Hematopoietic multipotent progenitor cell treated with erythropoietin and hydrocortisone succinate and interleukin-3 and kit ligand, for 8 days (in vitro differentiated cells): Measurements from ENCODE around the gene CSNK1G1.
"Not testable (repeated sequence)": the region's sequence is repeated elsewhere in the genome, so short reads cannot be mapped to it uniquely, and the experiment has no call there.

ENCODE experiments used
- DNase-seq: peaks from one replicate; pipeline ENCODE4 v3.0.0-alpha.2; 2015

Gene CSNK1G1

GRCh38 chr15:64236156-64236894 lies 119.6 kb downstream of the CSNK1G1 start:
- DNase-seq, result no peak

DNA sequence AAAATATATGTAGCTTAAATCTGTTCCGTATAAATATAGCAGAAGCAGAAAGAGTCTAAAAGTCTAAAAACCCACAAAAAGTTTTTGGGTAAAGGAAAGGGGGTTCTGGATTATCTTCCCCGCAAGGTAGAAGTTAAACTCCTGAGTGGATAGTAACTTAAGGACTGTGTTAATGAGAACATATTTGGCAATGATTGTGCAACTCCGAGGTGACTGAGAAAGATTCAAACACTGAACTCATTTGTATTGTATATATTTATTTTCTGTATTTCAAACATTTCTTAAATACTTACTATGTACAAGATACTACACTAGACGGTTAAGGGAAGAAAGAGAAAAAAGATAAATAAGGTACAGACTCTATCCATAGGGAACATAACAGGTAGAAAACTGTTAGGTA lies 120.4 kb downstream of the CSNK1G1 start:
- no peak for DNase-seq

- DNase-seq, result peak; percentile 83
Observed at GRCh38 chr15:64233299-64233698, 122.7 kb downstream of the CSNK1G1 start.

- DNase-seq, result no peak
Observed at GRCh38 chr15:64232400-64232799, 123.6 kb downstream of the CSNK1G1 start.

- DNase-seq, result no peak
Observed at GRCh38 chr15:64229129-64229724, 126.7 kb downstream of the CSNK1G1 start.

DNA sequence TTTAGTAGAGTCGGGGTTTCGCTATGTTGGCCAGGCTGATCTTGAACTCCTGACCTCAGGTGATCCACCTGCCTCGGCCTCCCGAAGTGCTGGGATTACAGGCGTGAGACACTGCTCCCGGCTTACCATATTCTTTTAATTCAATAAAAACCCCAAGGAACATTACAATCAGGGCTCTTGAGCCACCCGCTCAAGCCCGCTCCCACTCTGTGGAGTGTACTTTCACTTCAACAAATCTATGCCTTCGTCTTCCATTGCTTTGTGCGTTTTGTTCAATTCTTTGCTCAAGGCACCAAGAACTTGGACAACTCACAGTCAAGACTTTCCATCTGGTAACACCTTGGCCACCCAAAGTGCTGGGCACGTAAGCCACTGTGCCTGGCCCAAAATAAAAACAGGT lies 130.2 kb downstream of the CSNK1G1 start:
- no peak for DNase-seq

DNA sequence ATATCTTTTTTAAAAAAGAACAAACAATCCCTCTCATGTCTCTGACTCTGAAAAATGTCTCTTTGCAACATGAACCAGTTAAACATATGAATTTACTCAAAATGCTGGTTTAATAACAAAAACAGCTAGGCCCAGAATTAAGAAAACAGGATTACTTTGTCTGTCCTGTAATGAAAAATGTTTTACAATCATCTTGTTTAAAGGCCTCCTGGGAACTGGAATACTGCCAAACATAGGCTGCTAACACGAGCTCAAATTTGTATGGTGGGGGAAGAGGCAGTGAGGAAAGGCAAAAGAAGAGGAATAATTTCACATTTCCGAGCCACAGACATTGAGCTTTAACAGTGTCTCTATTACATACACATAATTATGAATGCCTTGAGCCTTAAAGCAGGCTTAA lies 131.5 kb downstream of the CSNK1G1 start:
- peak; percentile 76 for DNase-seq

DNA sequence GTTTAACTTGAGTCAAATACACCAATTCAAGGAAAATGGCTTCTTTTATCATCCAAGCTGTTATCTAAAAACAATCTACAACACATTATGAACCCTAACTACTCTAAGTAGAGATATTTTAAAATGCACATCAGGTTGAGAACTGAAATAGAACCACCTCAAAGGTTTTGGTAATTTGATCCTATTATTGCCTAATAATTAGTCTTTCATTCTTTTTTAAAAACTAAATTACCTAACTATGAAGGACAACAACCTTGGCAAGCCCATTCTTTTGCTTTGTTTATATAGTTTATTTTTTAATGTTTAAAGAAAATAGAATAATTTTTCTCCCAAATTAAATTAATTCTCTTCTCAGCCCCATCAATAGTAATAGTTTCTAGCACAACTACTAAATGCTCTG lies 132.1 kb downstream of the CSNK1G1 start:
- DNase-seq, result no peak

GRCh38 chr15:64222573-64223366 lies 133.2 kb downstream of the CSNK1G1 start:
- peak; percentile 56 for DNase-seq

GRCh38 chr15:64221911-64222310 lies 134.1 kb downstream of the CSNK1G1 start:
- not testable (repeated sequence) for DNase-seq

GRCh38 chr15:64217429-64217750 lies 138.6 kb downstream of the CSNK1G1 start:
- not testable (repeated sequence) for DNase-seq

DNA sequence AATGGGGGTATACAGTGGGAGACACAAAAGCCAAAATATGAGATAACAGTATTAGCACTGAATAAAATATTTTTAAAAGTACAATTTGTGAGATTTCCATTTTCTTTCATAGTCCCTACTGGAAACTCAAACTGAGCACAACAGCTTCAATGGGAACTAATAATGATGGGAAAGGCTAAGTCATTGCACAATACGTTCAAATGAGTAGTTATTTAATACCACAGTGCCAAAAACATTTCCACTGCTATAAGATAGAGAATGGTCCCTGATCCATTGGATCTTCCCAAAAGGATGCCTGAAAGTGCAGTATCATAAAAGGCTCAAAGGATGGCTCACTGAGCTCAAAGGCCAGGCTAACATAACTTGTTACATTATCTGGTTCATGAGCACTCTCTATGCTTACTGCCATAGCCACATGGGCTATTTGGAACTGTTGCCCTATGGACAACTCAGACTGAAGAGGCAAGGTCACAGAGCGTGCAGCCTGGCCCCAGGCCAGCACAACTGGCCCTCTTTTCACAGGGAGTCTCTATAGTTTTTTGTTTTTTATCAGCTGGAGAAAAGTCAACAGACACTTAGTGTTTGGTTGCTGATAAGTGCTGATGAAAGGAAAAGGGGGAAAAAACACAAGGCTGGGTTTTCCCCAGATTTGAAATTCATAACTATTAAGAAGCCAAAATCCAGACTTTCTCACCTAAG lies 139.1 kb downstream of the CSNK1G1 start:
- DNase-seq, result peak; percentile 98

DNA sequence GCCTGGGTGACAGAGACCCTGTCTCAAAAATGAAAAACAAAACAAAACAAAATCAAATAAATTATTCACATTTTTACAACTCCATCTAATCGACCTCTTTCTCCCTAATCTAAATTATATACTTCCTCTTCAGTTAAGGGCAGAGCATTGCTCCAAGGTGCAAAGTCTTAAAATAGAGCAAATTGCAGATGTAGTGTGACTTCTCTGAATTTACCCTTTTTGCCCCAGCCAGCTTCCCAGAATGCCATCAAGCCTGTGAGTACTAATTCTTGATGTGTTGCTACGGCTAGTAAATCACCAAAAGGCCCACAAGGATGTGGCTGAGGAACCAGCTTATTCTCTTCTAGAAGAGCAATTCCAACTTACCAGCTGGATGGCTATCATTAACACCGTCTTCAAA lies 139.8 kb downstream of the CSNK1G1 start:
- no peak for DNase-seq

DNA sequence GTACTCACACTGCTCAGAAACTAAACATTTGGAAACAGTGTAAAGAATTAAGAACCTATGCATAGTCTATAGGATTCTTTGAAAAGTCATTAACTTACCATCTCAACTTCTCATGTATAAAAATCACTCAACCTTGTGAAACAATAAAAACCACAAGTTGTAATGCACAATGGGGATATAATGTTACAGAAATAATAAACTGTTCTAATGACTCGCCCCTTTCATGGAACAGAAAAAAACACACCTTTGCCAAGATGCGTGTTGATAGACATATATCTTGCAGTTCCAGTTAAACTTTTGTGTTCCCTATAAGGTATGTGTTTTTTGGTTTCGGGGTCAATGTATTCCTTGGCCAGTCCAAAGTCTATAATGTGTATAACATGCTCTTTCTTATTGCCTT lies 142.3 kb downstream of the CSNK1G1 start:
- DNase-seq, result no peak

- no peak for DNase-seq
Observed at GRCh38 chr15:64211696-64212095, 144.3 kb downstream of the CSNK1G1 start.

GRCh38 chr15:64210371-64210770 lies 145.6 kb downstream of the CSNK1G1 start:
- no peak for DNase-seq

GRCh38 chr15:64209680-64210334 lies 146.2 kb downstream of the CSNK1G1 start:
- peak; percentile 76 for DNase-seq

DNA sequence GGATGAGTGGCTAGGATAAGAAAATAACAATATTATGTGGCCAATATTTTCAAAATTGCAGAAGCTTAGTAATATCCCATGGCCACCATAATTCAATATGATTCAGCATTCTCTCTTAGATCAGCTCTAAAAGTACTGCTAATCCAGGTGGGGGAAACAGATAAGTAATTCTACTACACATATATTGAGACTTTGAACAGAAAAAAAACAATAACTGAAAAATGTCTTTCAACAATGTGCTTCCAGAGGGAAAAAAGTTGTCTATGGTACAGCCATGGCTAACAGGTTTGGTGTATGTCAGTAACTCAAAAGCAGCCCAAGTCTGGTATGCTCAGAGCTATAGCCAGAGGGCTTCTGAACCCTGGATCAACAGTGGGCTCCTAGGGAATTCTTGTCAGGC lies 150.8 kb downstream of the CSNK1G1 start:
- peak; percentile 80 for DNase-seq

- no peak for DNase-seq
Observed at GRCh38 chr15:64197425-64197824, 158.5 kb downstream of the CSNK1G1 start.

DNA sequence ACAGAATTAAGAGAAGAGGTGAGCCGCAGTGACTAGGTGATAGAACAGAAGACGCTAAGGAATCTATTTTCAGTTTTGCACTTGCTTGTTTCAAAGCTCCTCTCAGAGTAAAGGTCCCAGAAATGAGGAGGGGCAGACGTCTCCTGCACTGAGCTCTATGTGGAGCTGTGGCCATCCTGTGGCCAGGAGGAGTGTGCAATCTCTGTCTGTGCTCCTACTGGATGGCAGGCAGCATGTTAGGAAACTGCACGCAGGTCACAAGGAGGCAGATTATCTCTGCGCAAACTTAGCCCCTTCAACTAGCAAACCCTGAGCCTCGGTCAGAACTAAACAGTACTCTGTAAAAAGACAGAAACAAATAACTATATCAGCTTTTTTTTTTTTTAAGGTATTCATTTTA lies 162.0 kb downstream of the CSNK1G1 start:
- DNase-seq, result no peak

DNA sequence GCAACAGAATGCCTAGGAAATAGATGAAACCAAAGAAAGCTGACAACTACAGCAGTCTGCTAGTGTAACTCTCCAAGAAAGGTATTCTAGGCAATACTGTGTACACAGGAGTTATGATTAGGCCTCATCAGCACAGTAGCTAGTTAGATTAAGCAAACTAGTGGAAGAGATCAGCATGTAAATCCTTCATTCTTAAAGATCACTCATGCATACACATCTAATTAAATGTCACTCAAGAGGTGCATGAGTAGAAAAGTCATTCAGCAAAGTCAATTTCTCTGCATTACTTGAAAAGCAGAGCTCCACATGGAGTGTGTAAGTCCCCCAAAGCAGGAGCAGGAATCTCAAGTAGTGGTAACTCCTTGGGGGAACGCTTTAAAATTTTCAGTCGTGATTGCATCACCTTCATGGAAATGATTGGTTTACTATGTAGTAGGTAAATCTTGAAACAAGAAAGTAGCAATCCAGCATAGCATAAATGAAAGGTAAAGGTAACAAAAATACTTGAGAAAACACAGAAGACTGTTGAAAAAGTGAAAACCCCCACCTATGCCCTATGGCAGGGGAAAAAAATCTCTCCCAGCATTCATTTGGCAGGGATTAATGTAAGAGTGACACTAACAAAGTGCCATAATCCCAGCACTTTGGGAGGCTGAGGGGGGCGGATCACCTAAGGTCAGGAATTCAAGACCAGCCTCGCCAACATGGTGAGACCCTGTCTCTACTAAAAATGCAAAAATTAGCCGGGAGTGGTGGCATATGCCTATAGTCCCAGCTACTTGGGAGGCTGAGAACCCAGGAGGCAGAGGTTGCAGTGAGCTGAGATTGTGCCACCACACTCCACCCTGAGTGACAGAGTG lies 163.8 kb downstream of the CSNK1G1 start:
- no peak for DNase-seq
